LNCAP (cell line): ENCODE data around the gene OSBP2.

Experiments
- CTCF ChIP-seq: fragments of 450-650 bp; IDR thresholded peaks from 2 replicates; pipeline ENCODE4 v1.5.1; 2017; ENCODE audit warnings: mild to moderate bottlenecking

OSBP2 gene

DNA sequence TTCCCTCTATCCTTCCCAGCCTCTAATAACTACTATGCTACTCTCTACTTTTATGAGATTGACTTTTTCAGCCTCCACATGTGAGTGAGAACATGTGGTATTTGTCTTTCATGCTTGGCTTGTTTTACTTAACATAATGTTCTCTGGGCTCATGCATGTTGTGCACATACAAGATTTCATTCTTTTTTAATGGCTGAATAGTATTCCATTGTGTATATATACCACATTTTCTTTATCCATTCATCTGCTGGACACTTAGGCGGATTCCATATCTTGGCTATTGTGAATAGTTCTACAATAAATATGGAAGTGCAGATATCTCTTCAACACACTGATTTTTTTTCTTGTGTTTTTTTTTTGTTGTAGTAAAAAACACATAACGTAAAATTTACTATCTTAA is 19.4 kb downstream of the OSBP2 start:
- no peak for TF ChIP-seq CTCF

DNA sequence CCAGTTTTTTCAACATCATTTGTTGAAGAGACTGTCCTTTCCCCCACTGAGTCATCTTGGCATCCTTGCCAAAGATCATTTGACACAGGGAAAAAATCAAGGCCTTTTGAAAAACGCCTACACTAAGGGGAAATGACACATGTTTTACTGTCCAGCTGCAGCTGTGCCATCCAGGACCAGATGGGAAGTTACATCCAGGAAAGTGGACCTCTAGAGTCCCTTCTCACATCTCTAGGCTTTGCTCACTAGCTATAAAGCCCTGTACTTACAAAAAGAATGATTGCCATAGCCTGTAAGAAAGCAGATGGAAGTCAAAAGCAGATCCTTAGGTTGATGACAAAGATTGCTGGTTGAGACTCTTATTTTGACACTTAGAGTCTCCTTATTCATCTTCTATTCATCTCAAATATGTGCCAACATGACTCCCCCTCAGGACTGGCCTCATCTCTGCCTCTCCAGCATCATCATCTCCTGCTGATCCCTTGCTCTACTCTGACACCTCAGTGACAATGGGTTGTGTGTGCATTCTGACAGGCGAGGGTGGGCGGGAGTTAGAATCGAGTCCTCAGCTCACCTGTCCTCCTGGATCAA is 22.8 kb downstream of the OSBP2 start:
- TF ChIP-seq CTCF, result no peak

DNA sequence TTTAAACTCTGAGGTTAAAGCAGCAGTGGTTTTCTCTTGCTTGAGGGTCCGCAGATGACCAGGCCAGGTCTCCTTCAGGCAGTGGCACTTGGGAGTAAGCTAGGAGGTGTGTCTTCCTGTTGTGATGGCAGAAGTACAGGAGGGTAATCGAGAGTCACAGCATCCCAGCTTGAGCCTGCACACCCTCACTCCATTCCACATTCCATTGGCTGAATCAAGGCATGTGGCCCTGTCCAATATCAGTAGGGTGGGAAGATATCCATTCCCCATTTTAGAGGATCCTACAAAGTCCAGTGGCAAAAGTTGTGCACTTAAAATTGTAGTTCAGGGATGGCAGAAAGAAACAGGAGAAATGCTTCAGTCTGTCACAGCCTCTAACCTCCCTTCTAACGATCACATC is 23.3 kb downstream of the OSBP2 start:
- no peak for TF ChIP-seq CTCF

- no peak for TF ChIP-seq CTCF
Measured at GRCh38 chr22:30718491-30718890, 23.8 kb downstream of the OSBP2 start.

DNA sequence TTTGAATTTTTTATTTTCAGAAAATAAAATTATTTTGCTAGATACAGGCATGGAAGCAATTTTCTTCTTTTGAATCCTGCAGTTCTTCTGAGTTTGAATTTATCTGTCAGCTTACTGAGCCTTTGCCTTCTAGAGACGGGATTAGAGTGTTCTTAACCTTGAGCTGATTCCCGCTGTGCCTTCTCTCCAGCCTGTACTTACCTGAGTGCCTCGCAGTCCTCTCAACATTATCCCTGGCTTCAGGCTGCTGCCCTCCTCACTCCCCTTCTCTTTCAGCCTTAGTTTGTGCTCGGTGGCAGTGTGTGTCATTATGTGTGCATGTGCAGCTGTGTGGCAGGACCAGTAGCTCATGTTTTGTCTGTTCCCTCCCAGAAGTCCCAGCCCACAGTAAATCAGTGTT is 24.3 kb downstream of the OSBP2 start:
- no peak for TF ChIP-seq CTCF

DNA sequence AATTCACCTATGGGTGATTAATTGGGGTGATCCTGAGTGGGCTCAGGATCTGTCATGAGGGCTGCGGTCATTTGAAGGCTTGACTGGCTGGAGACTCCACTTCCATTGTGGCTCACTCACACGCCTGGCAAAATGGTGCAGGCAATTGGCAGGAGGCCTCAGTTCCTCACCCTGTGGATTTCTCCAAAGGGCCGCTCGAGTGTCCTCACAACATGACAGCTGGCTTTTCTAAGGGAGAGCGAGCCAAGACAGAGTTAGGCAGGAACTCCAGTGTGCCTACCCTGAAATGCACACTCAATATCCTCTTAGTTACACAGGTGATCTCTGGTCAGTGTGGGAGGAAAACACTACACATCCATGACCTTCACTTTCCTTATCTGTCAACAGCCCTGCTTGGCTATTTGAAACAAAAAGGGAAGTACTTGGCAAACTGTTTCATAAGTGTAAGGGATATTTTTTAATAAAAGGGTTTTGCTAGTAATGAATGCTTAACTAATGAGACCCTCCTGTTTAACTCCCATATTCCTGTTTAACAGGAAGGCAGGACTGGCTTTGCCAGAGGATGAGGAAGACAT is 25.7 kb downstream of the OSBP2 start:
- TF ChIP-seq CTCF, result no peak

DNA sequence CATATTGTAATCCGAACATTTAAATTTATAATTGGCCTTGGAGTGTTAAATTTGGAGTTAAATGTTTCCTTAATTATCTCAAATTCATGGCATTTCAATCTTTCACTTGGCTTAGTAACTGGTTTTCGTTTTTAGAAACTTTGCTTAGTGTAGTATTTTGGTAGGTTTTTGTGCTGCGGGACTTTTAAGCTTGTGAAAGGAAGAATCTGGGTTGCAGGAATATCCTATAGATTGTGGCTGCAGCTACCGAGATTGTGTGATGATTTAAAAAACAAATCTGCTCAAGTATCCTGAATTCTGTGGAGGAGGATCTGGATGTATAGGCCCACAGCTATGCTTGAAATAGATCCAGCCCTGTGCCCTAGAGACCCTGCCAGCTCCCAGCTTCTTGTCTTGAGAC is 27.1 kb downstream of the OSBP2 start:
- no peak for TF ChIP-seq CTCF

- TF ChIP-seq CTCF, result no peak
Measured at GRCh38 chr22:30728826-30729225, 34.2 kb downstream of the OSBP2 start.
